Sigmoid colon (tissue), 3 donors: ENCODE data around the gene TSPO2.

Experiments used
- POLR2A ChIP-seq, 2 donors: fragments of 450-650 bp; IDR thresholded peaks; one replicate each; pipeline ENCODE4 v1.6.1; 2016; ENCODE audit warnings: antibody characterized with exemption in 2 of 2, mild to moderate bottlenecking in 2 of 2, moderate library complexity in 2 of 2
- TF ChIP-seq, protein P1 (sequence below), 4 experiments: fragments of 450-650 bp in 3 of 4; fragments of 200-600 bp in 1 of 4; IDR thresholded peaks; one replicate each; pipeline ENCODE4 v1.5.1; 2016 to 2019; ENCODE audit warnings: antibody characterized with exemption in 4 of 4, mild to moderate bottlenecking in 3 of 4, moderate library complexity in 2 of 4

DNA sequence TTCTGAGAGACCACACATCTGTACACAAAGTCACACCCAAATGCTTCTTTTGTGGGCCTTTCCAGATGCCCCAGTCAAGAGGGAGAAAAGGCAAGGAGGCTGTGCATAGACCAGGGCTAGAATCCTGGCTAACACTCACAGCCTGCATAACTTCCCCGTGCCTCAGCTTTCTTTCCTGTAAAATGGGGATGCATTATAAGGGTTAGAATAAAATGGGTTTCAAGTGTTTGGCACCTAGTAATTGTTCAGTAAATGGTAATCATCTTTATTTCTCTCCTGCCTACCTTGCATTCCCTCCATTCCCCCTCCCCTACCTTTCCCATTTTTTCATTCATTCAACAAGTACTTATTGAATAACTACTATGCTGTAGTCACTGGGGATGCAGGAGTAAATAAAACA is 32.6 kb upstream of the TSPO2 start:
- TF ChIP-seq, protein P1, sequence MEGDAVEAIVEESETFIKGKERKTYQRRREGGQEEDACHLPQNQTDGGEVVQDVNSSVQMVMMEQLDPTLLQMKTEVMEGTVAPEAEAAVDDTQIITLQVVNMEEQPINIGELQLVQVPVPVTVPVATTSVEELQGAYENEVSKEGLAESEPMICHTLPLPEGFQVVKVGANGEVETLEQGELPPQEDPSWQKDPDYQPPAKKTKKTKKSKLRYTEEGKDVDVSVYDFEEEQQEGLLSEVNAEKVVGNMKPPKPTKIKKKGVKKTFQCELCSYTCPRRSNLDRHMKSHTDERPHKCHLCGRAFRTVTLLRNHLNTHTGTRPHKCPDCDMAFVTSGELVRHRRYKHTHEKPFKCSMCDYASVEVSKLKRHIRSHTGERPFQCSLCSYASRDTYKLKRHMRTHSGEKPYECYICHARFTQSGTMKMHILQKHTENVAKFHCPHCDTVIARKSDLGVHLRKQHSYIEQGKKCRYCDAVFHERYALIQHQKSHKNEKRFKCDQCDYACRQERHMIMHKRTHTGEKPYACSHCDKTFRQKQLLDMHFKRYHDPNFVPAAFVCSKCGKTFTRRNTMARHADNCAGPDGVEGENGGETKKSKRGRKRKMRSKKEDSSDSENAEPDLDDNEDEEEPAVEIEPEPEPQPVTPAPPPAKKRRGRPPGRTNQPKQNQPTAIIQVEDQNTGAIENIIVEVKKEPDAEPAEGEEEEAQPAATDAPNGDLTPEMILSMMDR (IDR thresholded peaks at IDR 0.05), result no peak
- TF ChIP-seq POLR2A (IDR thresholded peaks at IDR 0.05), result no peak
